Measurements from ENCODE around the gene ROS1.
"Not testable (repeated sequence)": the region's sequence is repeated elsewhere in the genome, so short reads cannot be mapped to it uniquely, and the experiment has no call there.

Gene ROS1

DNA sequence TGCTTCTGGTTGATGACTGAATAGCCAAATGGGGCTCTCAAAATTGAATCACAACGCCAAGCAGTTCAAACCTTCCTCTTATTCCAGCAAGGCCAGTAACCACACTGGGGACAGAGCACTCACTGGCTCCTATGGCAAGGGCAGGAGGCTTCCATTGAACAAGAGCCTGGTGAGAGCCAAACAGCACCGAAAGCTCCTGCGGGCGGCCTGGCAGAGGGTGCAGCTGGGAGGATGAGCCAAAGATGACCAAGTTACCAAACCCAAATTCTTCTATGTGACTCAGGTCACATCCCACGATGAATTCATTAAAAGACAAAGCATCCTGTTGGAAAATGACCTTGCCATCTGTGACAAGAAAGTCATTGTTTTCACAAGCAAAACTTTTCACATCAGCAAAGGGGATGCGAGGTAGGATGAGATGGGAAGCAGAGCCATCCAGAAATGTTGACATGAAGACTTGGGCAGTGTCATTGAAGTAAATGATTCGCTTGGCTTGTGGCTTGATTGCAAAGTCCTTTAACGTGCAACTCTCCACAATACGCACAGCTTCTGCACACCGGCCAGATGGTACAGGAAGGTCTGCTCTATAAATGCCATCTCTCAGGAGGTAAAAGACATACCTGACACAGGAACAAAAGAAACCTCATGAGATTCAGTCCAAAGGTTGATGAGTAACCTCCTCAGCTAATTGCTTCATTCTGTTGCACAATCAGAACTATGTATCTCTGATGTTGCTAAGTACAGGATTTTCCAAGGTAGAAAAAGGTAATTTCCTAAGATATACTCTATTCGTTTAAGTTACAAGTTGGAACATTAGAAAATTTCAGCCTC is 36.3 kb downstream of the ROS1 start:
- DNase-seq (ENCODE audit: insufficient read length, low spot score) (no peak), FAIRE-seq (no peak)

- DNase-seq (ENCODE audit: insufficient read length, low spot score) = no peak
- FAIRE-seq = no peak
Observed at GRCh38 chr6:117387454-117387974, 38.2 kb downstream of the ROS1 start.

DNA sequence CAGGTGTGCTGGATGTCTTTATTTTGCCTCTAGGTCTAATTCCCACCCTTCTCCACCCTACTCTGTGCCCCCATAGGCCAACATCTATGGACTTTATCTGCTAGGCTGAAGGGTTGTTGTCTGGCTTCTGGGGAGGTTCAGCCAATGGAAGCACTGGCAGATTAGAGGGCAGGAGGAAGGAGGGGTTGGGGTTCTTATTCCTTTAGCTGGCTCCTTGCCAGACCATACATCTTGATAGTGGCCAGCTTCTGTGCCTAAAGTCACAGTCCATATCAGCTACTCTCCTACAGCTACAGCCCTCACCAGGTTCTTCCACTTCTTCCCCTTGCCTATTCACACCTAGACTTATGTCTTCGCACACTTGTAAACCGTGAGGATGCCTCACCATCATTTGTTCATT is 41.1 kb downstream of the ROS1 start:
- FAIRE-seq (no peak), DNase-seq (ENCODE audit: insufficient read length, low spot score) (no peak)

DNA sequence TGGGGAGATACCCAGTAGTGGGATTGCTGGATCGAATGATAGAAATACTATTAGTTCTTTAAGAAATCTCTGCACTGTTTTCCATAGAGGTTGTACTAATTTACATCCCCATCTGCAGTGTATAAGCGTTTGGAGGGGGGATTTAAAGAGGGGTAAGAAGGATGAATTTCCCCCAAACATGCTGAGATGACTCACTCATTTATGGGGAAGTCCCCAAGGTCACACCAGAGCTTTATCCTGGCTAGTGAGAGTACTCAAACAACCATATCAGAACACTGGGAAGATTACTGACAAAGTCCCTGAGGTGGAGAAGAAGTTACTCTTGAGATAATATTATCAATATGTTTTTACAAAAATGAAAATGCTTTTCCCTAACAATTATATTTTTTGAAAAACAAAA is 44.0 kb downstream of the ROS1 start:
- DNase-seq (ENCODE audit: insufficient read length, low spot score) (no peak), FAIRE-seq (no peak)

DNA sequence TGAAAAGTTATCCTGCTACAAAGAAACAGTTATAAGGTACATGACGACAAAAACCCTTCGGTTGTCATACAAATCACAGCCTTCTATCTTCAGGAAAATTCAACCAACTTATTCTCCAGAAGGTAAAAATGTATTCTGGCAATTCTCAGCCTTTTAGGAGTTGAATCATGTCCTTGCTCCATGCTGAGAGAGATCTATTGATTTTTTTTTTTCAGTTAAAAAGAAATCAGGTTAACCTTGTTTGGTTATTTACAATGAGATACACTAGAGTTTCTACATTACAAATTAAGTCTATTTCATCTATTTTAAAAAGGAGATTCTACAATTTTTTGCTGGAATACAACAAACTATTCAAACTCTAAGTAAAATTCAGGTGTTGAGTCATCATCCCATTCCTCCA is 45.4 kb downstream of the ROS1 start:
- no peak for DNase-seq (ENCODE audit: insufficient read length, low spot score)
- FAIRE-seq = no peak

DNA sequence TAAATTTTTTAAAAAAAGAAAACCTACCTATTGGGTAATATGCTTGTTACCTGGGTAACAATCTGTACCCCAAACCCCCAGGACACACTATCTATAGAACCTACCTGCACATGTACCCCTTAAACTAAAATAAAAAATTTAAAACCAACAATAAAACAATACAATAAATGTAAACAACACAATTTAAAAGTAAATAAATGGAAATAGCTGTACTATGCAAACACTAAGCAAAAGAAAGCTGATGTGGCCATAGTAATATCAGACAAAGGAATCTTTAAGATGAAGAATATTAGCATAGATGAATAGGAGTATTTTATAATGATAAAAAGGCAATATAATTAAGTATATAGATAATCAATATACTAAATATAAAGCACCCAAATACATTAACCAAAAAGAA is 50.3 kb downstream of the ROS1 start:
- no peak for FAIRE-seq
- no peak for DNase-seq (ENCODE audit: insufficient read length, low spot score)

DNA sequence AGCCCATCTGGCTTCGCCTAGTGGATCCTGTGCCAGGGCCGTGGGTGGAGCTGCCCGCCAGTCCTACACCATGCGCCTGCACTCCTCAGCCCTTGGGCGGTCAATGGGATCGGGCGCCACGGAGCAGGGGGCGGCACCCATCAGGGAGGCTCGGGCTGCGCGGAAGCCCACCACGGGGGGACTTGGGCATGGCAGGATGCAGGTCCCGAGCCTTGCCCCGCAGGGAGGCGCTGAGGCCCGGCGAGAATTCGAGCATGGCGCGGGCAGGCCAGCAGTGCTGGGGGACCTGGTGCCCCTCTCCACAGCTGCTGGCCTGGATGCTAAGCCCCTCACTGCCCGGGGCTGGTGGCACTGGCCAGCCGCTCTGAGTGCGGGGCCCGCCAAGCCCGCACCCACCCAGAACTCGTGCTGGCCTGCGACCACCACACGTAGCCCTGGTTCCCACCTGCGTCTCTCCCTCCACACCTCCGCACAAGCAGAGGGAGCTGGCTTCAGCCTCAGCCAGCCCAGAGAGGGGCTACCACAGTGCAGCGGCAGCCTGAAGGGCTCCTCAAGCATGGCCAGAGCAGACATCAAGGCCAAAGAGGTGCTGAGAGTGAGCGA is 52.4 kb downstream of the ROS1 start:
- DNase-seq (ENCODE audit: insufficient read length, low spot score) (no peak), FAIRE-seq (no peak)

DNA sequence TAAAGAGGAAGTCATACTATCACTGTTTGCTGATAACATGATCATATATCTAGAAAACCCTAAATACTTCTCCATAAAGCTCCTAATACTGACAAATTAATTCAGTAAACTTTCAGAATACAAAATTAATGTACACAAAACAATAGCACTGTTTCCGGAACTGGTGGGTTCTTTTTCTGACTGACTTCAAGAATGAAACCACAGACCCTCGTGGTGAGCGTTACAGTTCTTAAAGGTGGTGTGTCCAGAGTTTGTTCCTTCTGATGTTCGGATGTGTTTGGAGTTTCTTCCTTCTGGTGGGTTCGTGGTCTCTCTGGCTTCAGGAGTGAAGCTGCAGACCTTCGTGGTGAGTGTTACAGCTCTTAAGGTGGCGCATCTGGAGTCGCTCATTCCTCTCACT is 53.5 kb downstream of the ROS1 start:
- DNase-seq (ENCODE audit: insufficient read length, low spot score); FAIRE-seq: not testable (repeated sequence)

- DNase-seq (ENCODE audit: insufficient read length, low spot score) = no peak
- FAIRE-seq = no peak
Observed at GRCh38 chr6:117371492-117371891, 54.2 kb downstream of the ROS1 start.

- DNase-seq (ENCODE audit: insufficient read length, low spot score) (no peak), FAIRE-seq (no peak)
Observed at GRCh38 chr6:117359581-117359980, 66.2 kb downstream of the ROS1 start.

GRCh38 chr6:117354671-117355070 is 71.1 kb downstream of the ROS1 start:
- FAIRE-seq = no peak
- DNase-seq (ENCODE audit: insufficient read length, low spot score) = no peak

DNA sequence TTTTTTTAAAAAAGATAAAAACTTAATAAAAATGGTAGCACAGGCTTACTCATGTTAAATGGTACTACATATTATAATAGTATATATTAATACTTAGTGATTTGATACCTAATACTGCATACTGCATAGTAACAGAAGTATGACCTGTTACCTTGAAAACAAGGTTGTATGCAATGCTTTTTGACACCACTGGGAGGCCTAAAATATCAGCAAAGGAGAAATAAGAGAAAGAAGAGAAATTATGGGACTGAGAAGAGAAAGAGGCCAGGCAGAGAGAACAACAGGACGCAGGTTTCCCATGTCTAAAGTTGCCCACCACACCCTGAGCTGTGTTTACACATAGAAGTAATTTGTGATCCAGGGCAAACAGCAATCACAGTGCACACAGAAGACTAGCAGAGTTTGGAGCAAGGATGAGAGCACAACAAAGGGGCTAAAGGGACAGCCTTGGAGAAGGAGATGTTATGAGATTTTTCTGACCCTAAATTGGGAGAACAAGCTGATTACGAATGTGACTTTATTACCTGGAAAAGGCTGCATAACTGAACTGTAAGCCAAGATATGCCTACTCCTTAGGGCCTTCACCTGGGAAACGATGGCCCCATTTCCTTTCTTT is 73.2 kb downstream of the ROS1 start:
- FAIRE-seq (no peak), DNase-seq (ENCODE audit: insufficient read length, low spot score) (no peak)

DNA sequence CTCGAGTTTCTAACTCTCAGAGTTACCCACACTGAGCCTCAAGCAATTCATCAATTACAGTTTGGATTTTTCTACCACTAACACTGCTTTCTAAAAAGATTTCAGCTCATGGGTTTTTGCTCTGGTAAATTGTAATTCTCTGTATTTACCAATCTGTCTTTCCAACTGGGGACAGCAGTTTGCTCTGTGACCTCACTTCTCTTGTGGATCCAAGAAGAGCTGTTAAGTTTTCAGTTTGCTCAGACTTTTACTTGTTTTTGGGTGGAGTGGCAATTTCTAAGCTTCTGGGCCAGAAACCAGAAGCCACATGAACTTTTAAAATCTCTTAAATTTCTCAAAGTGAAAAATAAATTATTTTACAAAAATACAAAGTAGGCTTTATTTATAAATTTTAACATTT is 74.2 kb downstream of the ROS1 start:
- FAIRE-seq (no peak), DNase-seq (ENCODE audit: insufficient read length, low spot score) (no peak)

DNA sequence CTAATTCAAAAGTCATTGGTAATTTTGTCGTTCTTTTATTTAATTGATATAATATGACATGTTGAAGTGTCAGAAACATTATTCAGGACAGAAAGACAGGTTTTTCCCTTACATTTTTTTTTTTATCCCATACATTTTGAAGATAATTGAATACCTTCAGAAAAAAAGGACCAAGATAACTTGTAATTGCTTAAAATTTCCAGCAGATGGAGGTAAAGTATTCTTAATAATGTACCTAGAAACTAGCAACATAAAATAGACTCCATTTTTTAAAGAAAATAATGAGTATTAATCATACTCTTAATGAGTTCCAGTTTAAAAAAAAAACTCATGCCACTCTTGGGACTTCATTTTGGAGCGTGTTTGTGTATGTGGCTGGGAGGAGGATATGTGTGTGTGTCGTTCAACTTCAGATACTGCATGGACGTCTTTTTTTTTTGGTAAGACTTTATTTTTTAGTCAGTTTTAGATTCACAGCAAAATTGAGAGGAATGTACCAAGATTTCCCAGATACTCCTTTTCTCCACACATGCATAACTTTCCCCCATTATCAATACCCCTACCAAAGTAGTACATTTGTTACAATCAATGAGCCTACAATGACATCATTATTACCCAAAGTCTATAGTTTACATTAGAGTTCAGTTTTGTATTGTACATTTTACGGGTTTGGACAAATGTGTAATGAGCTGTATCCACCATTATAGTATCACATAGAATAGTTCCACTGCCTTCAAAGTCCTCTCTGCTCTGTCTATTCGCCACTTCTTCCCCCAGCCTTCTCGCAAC is 79.4 kb downstream of the ROS1 start:
- DNase-seq (ENCODE audit: insufficient read length, low spot score) (no peak), FAIRE-seq (no peak)

DNA sequence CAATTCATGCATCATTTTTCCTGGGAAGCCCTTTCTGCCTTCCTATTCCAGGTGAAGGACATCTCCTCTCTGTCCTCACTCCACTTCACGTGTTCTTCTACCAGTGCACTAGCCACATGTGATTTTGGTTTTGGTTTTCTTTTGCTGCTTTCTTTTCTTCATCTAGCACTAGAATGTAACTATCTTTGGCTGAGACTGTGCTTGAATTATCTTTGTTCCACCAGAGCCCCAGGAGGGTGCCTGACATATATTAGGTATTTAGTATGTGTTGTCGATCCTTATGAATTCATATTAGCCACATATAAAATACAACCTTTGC is 80.5 kb downstream of the ROS1 start:
- DNase-seq (ENCODE audit: insufficient read length, low spot score) = no peak
- FAIRE-seq = no peak

DNA sequence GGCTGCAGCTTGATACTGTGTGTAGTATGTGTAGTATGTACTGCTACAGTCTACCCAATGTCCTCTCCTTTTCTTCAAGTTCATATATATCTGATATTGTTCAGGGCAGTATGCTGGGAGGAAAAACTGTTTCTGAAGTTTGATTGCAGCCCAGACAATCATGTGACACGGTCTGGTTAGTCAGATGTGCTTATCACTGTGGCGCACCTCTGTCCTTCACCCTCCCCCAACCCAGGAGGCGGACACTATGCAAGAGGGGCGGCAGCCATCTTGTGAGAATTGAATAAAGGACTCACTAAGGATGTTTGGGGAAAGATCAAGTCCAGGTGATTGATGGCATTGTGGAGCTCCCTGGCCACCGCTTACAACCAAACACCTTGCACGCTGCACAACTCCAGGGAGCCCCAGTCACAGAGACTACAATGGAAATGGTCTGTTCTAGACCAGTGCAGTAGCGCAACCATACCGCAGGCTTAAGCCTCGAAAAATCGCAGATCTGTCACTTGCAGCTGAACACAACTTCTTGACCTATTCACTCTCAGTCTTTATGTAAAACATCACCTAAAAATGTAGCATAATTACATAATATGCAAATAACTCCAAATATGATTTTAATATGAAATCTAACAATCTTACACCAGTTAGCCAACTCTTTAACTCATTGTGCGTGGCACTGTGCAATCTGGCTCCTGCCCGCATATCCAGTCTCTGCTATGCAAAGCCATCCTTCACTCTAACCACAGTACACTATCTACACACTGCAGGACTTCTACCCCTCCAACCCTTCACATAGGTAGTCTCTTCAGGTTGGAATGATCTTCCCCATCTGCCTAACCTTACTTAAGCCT is 81.1 kb downstream of the ROS1 start:
- FAIRE-seq (no peak), DNase-seq (ENCODE audit: insufficient read length, low spot score) (no peak)

DNA sequence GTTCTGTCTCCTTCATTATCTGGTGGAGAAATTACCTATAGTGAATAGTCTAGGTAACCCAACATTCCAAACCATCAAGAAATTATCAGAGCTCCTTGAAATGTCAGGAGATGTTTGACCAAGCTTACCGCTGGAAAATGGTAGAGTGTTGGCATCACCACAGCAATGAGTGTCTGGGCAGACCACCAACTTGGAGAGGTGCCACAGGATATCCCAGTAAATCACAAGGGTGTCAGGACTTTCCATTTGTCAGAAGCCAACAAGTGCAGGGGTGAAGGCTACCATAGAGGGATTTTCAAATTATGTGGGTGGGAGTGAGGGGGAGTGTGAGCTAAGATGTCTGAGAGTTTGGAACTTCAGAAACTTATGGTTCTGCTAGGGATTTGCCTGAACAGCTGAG is 87.2 kb downstream of the ROS1 start:
- FAIRE-seq (no peak), DNase-seq (ENCODE audit: insufficient read length, low spot score) (no peak)

DNA sequence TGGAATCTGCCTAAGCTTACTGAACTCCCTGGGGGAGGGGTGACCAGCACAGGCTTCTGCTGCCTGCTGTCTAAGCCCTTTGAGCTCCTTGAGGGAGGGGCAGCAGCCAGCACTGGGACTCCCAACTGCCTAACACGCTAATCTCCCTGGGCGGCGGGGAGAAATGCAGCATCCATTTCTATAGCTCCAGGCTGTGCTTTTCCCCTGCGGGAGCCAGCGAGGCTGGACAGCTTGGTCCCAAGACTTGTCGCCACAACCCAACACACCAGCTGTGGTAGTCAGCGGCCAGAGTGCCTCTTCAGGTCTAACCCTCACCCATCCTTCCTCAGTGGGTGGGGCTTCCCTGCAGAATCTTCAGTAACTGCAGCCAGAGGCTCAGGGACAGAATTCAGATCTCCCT is 95.8 kb downstream of the ROS1 start:
- DNase-seq (ENCODE audit: insufficient read length, low spot score) (no peak), FAIRE-seq (no peak)

- no peak for FAIRE-seq
- no peak for DNase-seq (ENCODE audit: insufficient read length, low spot score)
Observed at GRCh38 chr6:117328500-117328899, 97.2 kb downstream of the ROS1 start.

- no peak for DNase-seq (ENCODE audit: insufficient read length, low spot score)
- FAIRE-seq = no peak
Observed at GRCh38 chr6:117328005-117328389, 97.7 kb downstream of the ROS1 start.
